Naive thymus-derived CD4-positive, alpha-beta T cell (primary cell): ENCODE results near the gene PLEKHA8. TPM values are rescaled to one million over a fixed set of nuclear protein-coding genes. Genes with fewer than 3 reads are reported as not detected.

Experiments used
- ATAC-seq: fragments of 150-1000 bp; cut with Tn5 transposase; 2 replicates; pipeline ENCODE4 v1.10.0; 2021; ENCODE audit warnings: mild to moderate bottlenecking, moderate library complexity
- CTCF ChIA-PET: fragments of 350-600 bp; sonication (Branson Sonifier 250); formaldehyde crosslinking; loops from one replicate; lab custom pipeline; 2021; ENCODE audit warnings: antibody characterized with exemption; lab: Charles Lee
- POLR2A ChIA-PET: fragments of 350-600 bp; sonication (Branson Sonifier 250); formaldehyde crosslinking; loops from one replicate; lab custom pipeline; 2021; ENCODE audit warnings: antibody characterized with exemption, inconsistent platforms; lab: Charles Lee
- DNase-seq, 9 donors: peaks; one replicate each; pipeline versions ENCODE4 v3.0.0 to v3.0.0-alpha.2; 2020 to 2022; ENCODE audit warnings: mixed read lengths in 1 of 9
- H3K27ac ChIP-seq: one replicate; pipeline ENCODE4 v1.7.0; 2013; ENCODE audit warnings: mild to moderate bottlenecking, low read depth, low read length, moderate library complexity
- H3K27me3 ChIP-seq, 2 donors: one replicate each; pipeline ENCODE4 v1.7.0; 2013; ENCODE audit warnings: low read length in 2 of 2, mild to moderate bottlenecking in 2 of 2, moderate library complexity in 2 of 2; ENCODE audit not compliant: control insufficient read depth in 2 of 2, insufficient read depth in 2 of 2
- H3K36me3 ChIP-seq, 3 experiments: 1 replicate in 2 of 3; 2 replicates in 1 of 3; pipeline ENCODE4 v1.7.0; 2013; ENCODE audit warnings: low read length in 3 of 3, mild to moderate bottlenecking in 3 of 3, moderate library complexity in 1 of 3; ENCODE audit not compliant: insufficient read depth in 3 of 3, control insufficient read depth in 2 of 3
- H3K4me1 ChIP-seq, 2 donors: one replicate each; pipeline ENCODE4 v1.7.0; 2013; ENCODE audit warnings: low read length in 2 of 2, mild to moderate bottlenecking in 2 of 2, moderate library complexity in 1 of 2; ENCODE audit not compliant: control insufficient read depth in 2 of 2, insufficient read depth in 2 of 2
- H3K4me3 ChIP-seq: 2 replicates; pipeline ENCODE4 v1.7.0; 2013; ENCODE audit warnings: mild to moderate bottlenecking, low read length
- H3K9me3 ChIP-seq, 3 experiments: 1 replicate in 2 of 3; 2 replicates in 1 of 3; pipeline ENCODE4 v1.7.0; 2013; ENCODE audit warnings: low read length in 3 of 3; ENCODE audit not compliant: control insufficient read depth in 2 of 3
- H3K27ac Mint-ChIP-seq, 9 donors: one replicate each; pipeline ENCODE4 v1.8.0; 2020 to 2022; ENCODE audit warnings: mixed read lengths in 9 of 9, mild to moderate bottlenecking in 8 of 9, moderate library complexity in 5 of 9, inconsistent platforms in 2 of 9
- H3K27me3 Mint-ChIP-seq, 5 donors: one replicate each; pipeline ENCODE4 v1.8.0; 2021 to 2022; ENCODE audit warnings: mixed read lengths in 5 of 5, mild to moderate bottlenecking in 1 of 5
- H3K36me3 Mint-ChIP-seq, 5 donors: one replicate each; pipeline ENCODE4 v1.8.0; 2020 to 2022; ENCODE audit warnings: mixed read lengths in 5 of 5, mild to moderate bottlenecking in 3 of 5, inconsistent platforms in 1 of 5
- H3K4me1 Mint-ChIP-seq, 7 donors: one replicate each; pipeline ENCODE4 v1.8.0; 2020 to 2022; ENCODE audit warnings: mixed read lengths in 7 of 7, mild to moderate bottlenecking in 3 of 7, inconsistent platforms in 1 of 7
- H3K4me3 Mint-ChIP-seq, 10 donors: one replicate each; pipeline ENCODE4 v1.8.0; 2020 to 2022; ENCODE audit warnings: mild to moderate bottlenecking in 10 of 10, mixed read lengths in 10 of 10, moderate library complexity in 6 of 10, inconsistent platforms in 2 of 10
- H3K9me3 Mint-ChIP-seq, 11 donors: one replicate each; pipeline ENCODE4 v1.8.0; 2020 to 2022; ENCODE audit warnings: mixed read lengths in 11 of 11, mild to moderate bottlenecking in 4 of 11, inconsistent platforms in 1 of 11, moderate library complexity in 1 of 11
- intact Hi-C, 2 donors: fragments of 100-400 bp; cut with micrococcal nuclease; formaldehyde crosslinking; loops; one replicate each; pipeline ENCODE4 v1.15.1; 2023
- polyA plus RNA-seq, 2 donors: library from polyadenylated mRNA; unstranded; fragments of 300-500 nt; fragmentation: Illumina TruSeq; gene quantifications; one replicate each; pipeline ENCODE4 v1.2.3, GENCODE V29; 2021
- total RNA-seq, 6 experiments: library from RNA in 5 of 6; stranded (reverse) in 5 of 6; gene quantifications; 1 replicate in 5 of 6; 2 replicates in 1 of 6; pipeline ENCODE4 v1.2.3 and lab custom pipeline; 2021 to 2026

The PLEKHA8 gene
- total and polyA plus RNA-seq, 7 experiments from 2014 or later = 3.3 to 14.1 (median 8.4) TPM

- peak within 1 kb of the TSS; percentile 68 to 85 (median 80) for H3K4me3 Mint-ChIP-seq
- ChIA-PET CTCF (no interaction called here), POLR2A (no interaction called here)
- Histone ChIP-seq H3K27me3 (peaks cover 0 to 7% of the 10 kb centered on the region in 2 donors), H3K27ac (peak within 1 kb of the TSS; percentile 54), H3K36me3 (peaks cover 0 to 3% (median 0%) of the 10 kb centered on the region in 3 experiments), H3K4me3 (peak within 1 kb of the TSS; percentile 52), H3K4me1 (no peaks in the 10 kb centered on the region), H3K9me3 (peaks cover 0 to 4% (median 0%) of the 10 kb centered on the region in 3 experiments)
- peaks cover 43 to 69% (median 54%) of the 10 kb centered on the region in 5 donors for H3K27me3 Mint-ChIP-seq
- ATAC-seq (peak; percentile 38), DNase-seq (peak in 7 of 9 donors; percentile 1 to 36 (median 20))
- H3K27ac Mint-ChIP-seq = peak within 1 kb of the TSS in 4 of 9 donors; percentile 3 to 56 (median 30)
- H3K9me3 Mint-ChIP-seq = peaks cover 0 to 25% (median 13%) of the 10 kb centered on the region in 11 donors
- peaks cover 6 to 15% (median 7%) of the 10 kb centered on the region in 7 donors for H3K4me1 Mint-ChIP-seq
- peaks cover 0 to 9% (median 3%) of the 10 kb centered on the region in 5 donors for H3K36me3 Mint-ChIP-seq
- intact Hi-C loops = loop anchor here (2.0 to 5.0 kb wide), 2 partner anchors 37 to 38 kb away; partner anchors contain the start of genes FKBP14 (in 2 of the 2) and PLEKHA8 (in 1 of the 2)
Measured at GRCh38 chr7:29989257-29989995, 38.8 kb upstream of the PLEKHA8 start, which contains the start of gene SCRN1. Gene SCRN1 (minus strand): TSS chr7:29989801. CDS start chr7:29969067, 20,734 bp downstream.

- H3K4me1 Mint-ChIP-seq = peaks cover 6 to 15% (median 7%) of the 10 kb centered on the region in 7 donors
- Histone ChIP-seq H3K9me3 (peaks cover 0 to 4% (median 0%) of the 10 kb centered on the region in 3 experiments), H3K36me3 (peaks cover 0 to 3% (median 0%) of the 10 kb centered on the region in 3 experiments), H3K27ac (no peak overlapping the region), H3K4me3 (no peak overlapping the region), H3K27me3 (peaks cover 0 to 7% of the 10 kb centered on the region in 2 donors), H3K4me1 (no peaks in the 10 kb centered on the region)
- CTCF ChIA-PET = no interaction called here
- POLR2A ChIA-PET = no interaction called here
- DNase-seq = no peak
- ATAC-seq = no peak
- intact Hi-C loops = no loop called here
- peak overlapping the region in 9 of 10 donors; percentile 0 to 84 (median 63) for H3K4me3 Mint-ChIP-seq
- peaks cover 0 to 9% (median 3%) of the 10 kb centered on the region in 5 donors for H3K36me3 Mint-ChIP-seq
- no peak overlapping the region for H3K27ac Mint-ChIP-seq
- peaks cover 48 to 67% (median 57%) of the 10 kb centered on the region in 5 donors for H3K27me3 Mint-ChIP-seq
- peaks cover 0 to 35% (median 13%) of the 10 kb centered on the region in 11 donors for H3K9me3 Mint-ChIP-seq
Measured at GRCh38 chr7:29990931-29991330, 37.3 kb upstream of the PLEKHA8 start.

- Mint-ChIP-seq H3K4me3 (no peak overlapping the region), H3K36me3 (peaks cover 0 to 14% (median 4%) of the 10 kb centered on the region in 5 donors), H3K27ac (no peak overlapping the region), H3K9me3 (peaks cover 5 to 45% (median 17%) of the 10 kb centered on the region in 11 donors), H3K4me1 (peaks cover 6 to 15% (median 7%) of the 10 kb centered on the region in 7 donors), H3K27me3 (peaks cover 56 to 73% (median 59%) of the 10 kb centered on the region in 5 donors)
- Histone ChIP-seq H3K9me3 (peaks cover 0 to 11% (median 0%) of the 10 kb centered on the region in 3 experiments), H3K4me3 (no peak overlapping the region), H3K36me3 (peaks cover 0 to 3% (median 0%) of the 10 kb centered on the region in 3 experiments), H3K27ac (no peak overlapping the region), H3K4me1 (no peaks in the 10 kb centered on the region), H3K27me3 (peaks cover 1 to 7% of the 10 kb centered on the region in 2 donors)
- ChIA-PET POLR2A (no interaction called here), CTCF (no interaction called here)
- intact Hi-C loops = no loop called here
- ATAC-seq (no peak), DNase-seq (no peak)
Measured at GRCh38 chr7:29991937-29992336, 36.3 kb upstream of the PLEKHA8 start.

GRCh38 chr7:29993140-29993539, 35.1 kb upstream of the PLEKHA8 start:
- peaks cover 3 to 4% of the 10 kb centered on the region in 2 donors for H3K27me3 ChIP-seq
- Mint-ChIP-seq H3K4me3 (no peak overlapping the region), H3K27ac (no peak overlapping the region), H3K27me3 (peaks cover 54 to 70% (median 57%) of the 10 kb centered on the region in 5 donors), H3K9me3 (peaks cover 5 to 56% (median 23%) of the 10 kb centered on the region in 11 donors), H3K4me1 (peaks cover 5 to 10% (median 6%) of the 10 kb centered on the region in 7 donors), H3K36me3 (peaks cover 0 to 16% (median 4%) of the 10 kb centered on the region in 5 donors)
- CTCF ChIA-PET = no interaction called here
- ATAC-seq (no peak), DNase-seq (no peak)
- POLR2A ChIA-PET = no interaction called here
- peaks cover 0 to 11% (median 0%) of the 10 kb centered on the region in 3 experiments for H3K9me3 ChIP-seq
- H3K4me1 ChIP-seq = no peaks in the 10 kb centered on the region
- no peak overlapping the region for H3K27ac ChIP-seq
- intact Hi-C loops = no loop called here
- no peak overlapping the region for H3K4me3 ChIP-seq
- peaks cover 0 to 3% (median 0%) of the 10 kb centered on the region in 3 experiments for H3K36me3 ChIP-seq

- Histone ChIP-seq H3K36me3 (no peaks in the 10 kb centered on the region), H3K9me3 (peaks cover 0 to 11% (median 0%) of the 10 kb centered on the region in 3 experiments), H3K27me3 (peaks cover 0 to 7% of the 10 kb centered on the region in 2 donors), H3K4me3 (no peak overlapping the region), H3K4me1 (no peaks in the 10 kb centered on the region), H3K27ac (no peak overlapping the region)
- ATAC-seq (no peak), DNase-seq (no peak)
- H3K27ac Mint-ChIP-seq = no peak overlapping the region
- ChIA-PET CTCF (no interaction called here), POLR2A (no interaction called here)
- H3K9me3 Mint-ChIP-seq = peaks cover 5 to 60% (median 21%) of the 10 kb centered on the region in 11 donors
- H3K4me3 Mint-ChIP-seq = no peak overlapping the region
- H3K4me1 Mint-ChIP-seq = no peaks in the 10 kb centered on the region
- intact Hi-C loops = no loop called here
- peaks cover 0 to 16% (median 10%) of the 10 kb centered on the region in 5 donors for H3K36me3 Mint-ChIP-seq
- peaks cover 53 to 72% (median 62%) of the 10 kb centered on the region in 5 donors for H3K27me3 Mint-ChIP-seq
Measured at GRCh38 chr7:29995652-29996051, 32.6 kb upstream of the PLEKHA8 start.

GRCh38 chr7:29996321-29996720, 31.9 kb upstream of the PLEKHA8 start:
- intact Hi-C loops = no loop called here
- H3K36me3 Mint-ChIP-seq = peaks cover 0 to 16% (median 10%) of the 10 kb centered on the region in 5 donors
- DNase-seq (no peak), ATAC-seq (no peak)
- no peaks in the 10 kb centered on the region for H3K36me3 ChIP-seq
- H3K27me3 Mint-ChIP-seq = peaks cover 49 to 72% (median 61%) of the 10 kb centered on the region in 5 donors
- no peak overlapping the region for H3K27ac ChIP-seq
- CTCF ChIA-PET = interaction anchor here (0.5 kb wide), 1 partner anchor 353 kb away, joined by 3 read pairs; no protein-coding TSS in a partner anchor
- H3K9me3 ChIP-seq = peaks cover 0 to 11% (median 0%) of the 10 kb centered on the region in 3 experiments
- no peaks in the 10 kb centered on the region for H3K4me1 Mint-ChIP-seq
- peaks cover 0 to 7% of the 10 kb centered on the region in 2 donors for H3K27me3 ChIP-seq
- POLR2A ChIA-PET = no interaction called here
- no peak overlapping the region for H3K4me3 ChIP-seq
- no peak overlapping the region for H3K4me3 Mint-ChIP-seq
- H3K4me1 ChIP-seq = no peaks in the 10 kb centered on the region
- no peak overlapping the region for H3K27ac Mint-ChIP-seq
- peaks cover 5 to 60% (median 19%) of the 10 kb centered on the region in 11 donors for H3K9me3 Mint-ChIP-seq
